Activated T-cell treated with anti-CD3 and anti-CD28 coated beads for 24 hours (primary cell): ENCODE data around the gene CCDC81.
"Not testable (repeated sequence)": the region's sequence is repeated elsewhere in the genome, so short reads cannot be mapped to it uniquely, and the experiment has no call there.

Source experiments
- DNase-seq: peaks from one replicate; pipeline ENCODE4 v3.0.0-alpha.2; 2020; ENCODE audit warnings: low read depth

The CCDC81 gene

GRCh38 chr11:86374586-86374985, at the start of gene CCDC81:
Gene CCDC81 (plus strand): TSS chr11:86374887. CDS start chr11:86375164, 277 bp downstream.
- no peak for DNase-seq

- DNase-seq: no peak
Observed at GRCh38 chr11:86335131-86335767, 39.4 kb upstream of the CCDC81 start.

GRCh38 chr11:86337227-86337626, 37.5 kb upstream of the CCDC81 start:
- DNase-seq: no peak

- no peak for DNase-seq
Observed at GRCh38 chr11:86341382-86341781, 33.3 kb upstream of the CCDC81 start.

GRCh38 chr11:86346513-86346912, 28.2 kb upstream of the CCDC81 start:
- no peak for DNase-seq

- no peak for DNase-seq
Observed at GRCh38 chr11:86355256-86355655, 19.4 kb upstream of the CCDC81 start.

- not testable (repeated sequence) for DNase-seq
Observed at GRCh38 chr11:86357412-86357811, 17.3 kb upstream of the CCDC81 start.

- no peak for DNase-seq
Observed at GRCh38 chr11:86358720-86359119, 16.0 kb upstream of the CCDC81 start.

GRCh38 chr11:86360775-86361395, 13.8 kb upstream of the CCDC81 start:
- DNase-seq: no peak

- no peak for DNase-seq
Observed at GRCh38 chr11:86363424-86363823, 11.3 kb upstream of the CCDC81 start.

GRCh38 chr11:86365546-86365945, 9.1 kb upstream of the CCDC81 start:
- no peak for DNase-seq

- no peak for DNase-seq
Observed at GRCh38 chr11:86369668-86370067, 5.0 kb upstream of the CCDC81 start.

- DNase-seq: no peak
Observed at GRCh38 chr11:86370171-86370570, 4.5 kb upstream of the CCDC81 start.

GRCh38 chr11:86370922-86371594, 3.6 kb upstream of the CCDC81 start:
- DNase-seq: no peak

GRCh38 chr11:86372041-86372440, 2.6 kb upstream of the CCDC81 start:
- DNase-seq: no peak

- no peak for DNase-seq
Observed at GRCh38 chr11:86372586-86372985, 2.1 kb upstream of the CCDC81 start.

GRCh38 chr11:86374069-86374468, 618 bp upstream of the CCDC81 start:
- DNase-seq: no peak

- no peak for DNase-seq
Observed at GRCh38 chr11:86377972-86378371, 3.3 kb downstream of the CCDC81 start.

- no peak for DNase-seq
Observed at GRCh38 chr11:86380295-86381059, 5.8 kb downstream of the CCDC81 start.

GRCh38 chr11:86383041-86383955, 8.6 kb downstream of the CCDC81 start:
- DNase-seq: no peak

- no peak for DNase-seq
Observed at GRCh38 chr11:86386283-86386682, 11.6 kb downstream of the CCDC81 start.

GRCh38 chr11:86386746-86387145, 12.1 kb downstream of the CCDC81 start:
- no peak for DNase-seq
